DOHH2 (cell line): ENCODE data around the gene DOK3.
A peak's percentile ranks its signal among the peaks of the same experiment; 100 is the strongest.

ENCODE experiments used
- H3F3A ChIP-seq: fragments of 200-600 bp; sonication (generic), shearing (Covaris generic); 2 replicates; pipeline ENCODE4 v1.6.0; 2016; ENCODE audit warnings: antibody characterized with exemption, mild to moderate bottlenecking; ENCODE audit not compliant: control insufficient read depth, insufficient read depth
- H3K27ac ChIP-seq: fragments of 200-600 bp; sonication (generic); 2 replicates; pipeline ENCODE4 v1.5.1; 2014; ENCODE audit warnings: low read depth, mild to moderate bottlenecking, low read length, moderate library complexity
- H3K27me3 ChIP-seq: fragments of 200-600 bp; sonication (generic); 2 replicates; pipeline ENCODE4 v1.6.1; 2014; ENCODE audit warnings: mild to moderate bottlenecking, low read length, mixed read lengths; ENCODE audit not compliant: control insufficient read depth
- H3K36me3 ChIP-seq: fragments of 200-600 bp; sonication (generic); 2 replicates; pipeline ENCODE4 v1.6.1; 2014; ENCODE audit warnings: mild to moderate bottlenecking, low read length, moderate library complexity, mixed read lengths; ENCODE audit not compliant: control insufficient read depth
- H3K4me1 ChIP-seq: fragments of 200-600 bp; sonication (generic); 2 replicates; pipeline ENCODE4 v1.6.1; 2014; ENCODE audit warnings: mild to moderate bottlenecking, low read length, mixed read lengths; ENCODE audit not compliant: control insufficient read depth
- H3K4me2 ChIP-seq: fragments of 200-600 bp; sonication (generic); 2 replicates; pipeline ENCODE4 v1.6.0; 2014; ENCODE audit warnings: mild to moderate bottlenecking, low read length, moderate library complexity
- H3K4me3 ChIP-seq: fragments of 200-600 bp; sonication (generic); 2 replicates; pipeline ENCODE4 v1.5.1; 2014; ENCODE audit warnings: mild to moderate bottlenecking, low read length, mixed read lengths
- H3K79me2 ChIP-seq: fragments of 200-600 bp; sonication (generic); 2 replicates; pipeline ENCODE4 v1.6.1; 2014; ENCODE audit warnings: mild to moderate bottlenecking, low read length, mixed read lengths; ENCODE audit not compliant: control insufficient read depth
- H3K9me2 ChIP-seq: fragments of 200-600 bp; sonication (generic); replicated peaks from 2 replicates; pipeline ENCODE4 v1.6.1; 2014; ENCODE audit warnings: mild to moderate bottlenecking, low read length, mixed read lengths; ENCODE audit not compliant: control insufficient read depth
- H3K9me3 ChIP-seq: fragments of 200-600 bp; sonication (generic); 2 replicates; pipeline ENCODE4 v1.6.1; 2014; ENCODE audit warnings: antibody characterized with exemption, low read length, mixed read lengths; ENCODE audit not compliant: control insufficient read depth, insufficient read depth
- H4K20me1 ChIP-seq: fragments of 200-600 bp; sonication (generic); 2 replicates; pipeline ENCODE4 v1.6.0; 2014; ENCODE audit warnings: low read depth, mild to moderate bottlenecking, antibody characterized with exemption, low read length, moderate library complexity; ENCODE audit not compliant: control insufficient read depth, insufficient read depth
- EZH2phosphoT487 ChIP-seq: fragments of 200-600 bp; sonication (generic); IDR thresholded peaks from 2 replicates; pipeline ENCODE4 v1.6.1; 2017; ENCODE audit warnings: borderline replicate concordance, mild to moderate bottlenecking, antibody characterized with exemption, low read length, moderate library complexity, mixed read lengths
- TF ChIP-seq, protein P1 (sequence below): fragments of 200-600 bp; sonication (generic); IDR thresholded peaks from one replicate; pipeline ENCODE4 v1.5.1; 2014; ENCODE audit warnings: antibody characterized with exemption, mild to moderate bottlenecking, low read depth, low read length; ENCODE audit not compliant: poor library complexity, severe bottlenecking

DOK3 gene

DNA sequence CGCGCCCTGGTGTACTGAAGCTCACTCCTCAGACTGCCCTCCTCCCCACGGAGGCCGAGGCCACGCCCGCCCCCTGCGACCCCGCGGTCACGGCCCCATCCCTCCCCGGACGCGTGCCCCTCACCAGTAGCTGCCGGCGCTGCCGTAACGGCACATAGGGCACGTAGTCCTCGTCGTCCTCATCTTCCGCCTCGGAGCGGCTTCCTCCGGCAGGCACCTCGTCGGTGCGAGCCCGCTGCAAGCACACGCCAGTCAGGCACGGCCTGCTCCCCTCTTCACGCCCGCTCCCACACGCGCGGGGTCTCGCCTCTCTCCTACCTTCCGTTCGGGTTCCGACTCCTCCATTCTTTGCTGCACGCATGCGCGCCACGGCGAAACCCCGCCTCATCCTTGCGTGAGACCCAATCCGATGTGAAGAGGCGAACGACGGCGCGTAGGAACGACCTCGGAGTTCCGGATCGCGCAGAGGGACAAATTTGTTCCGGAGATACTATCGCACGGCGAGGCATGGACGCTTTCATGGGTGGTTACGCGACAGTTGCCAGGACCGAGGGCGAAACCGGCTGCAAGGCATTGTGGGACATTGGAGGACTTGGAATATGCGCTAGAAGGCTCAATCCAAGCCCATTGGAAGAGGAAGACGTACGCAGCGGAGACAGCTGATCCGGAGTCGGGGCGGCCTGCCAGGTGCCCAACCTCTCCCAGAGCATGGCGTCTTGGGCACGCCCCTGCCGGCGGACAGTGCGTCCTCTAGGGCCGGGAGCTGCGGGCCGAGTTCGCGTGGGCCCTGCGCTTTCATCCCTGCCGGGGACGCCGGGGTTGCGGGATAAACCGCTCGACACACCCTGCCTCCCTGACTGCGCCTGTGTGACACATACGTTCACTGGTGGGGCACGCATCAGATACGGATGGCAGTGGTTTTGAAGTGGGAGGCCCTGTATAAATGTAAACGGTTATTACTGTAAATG is 7.3 kb upstream of the DOK3 start, which contains the start of gene DDX41:
TSS of gene DDX41 (minus strand) at position 361 of the 968 bp plus-strand sequence. CDS start at position 345, 16 bp downstream.
- H3K4me1 ChIP-seq, result peaks cover 53% of the 10 kb centered on the region
- H3K9me2 ChIP-seq, result no peaks in the 10 kb centered on the region
- H3K27ac ChIP-seq, result peak within 1 kb of the TSS; percentile 54
- no peaks in the 10 kb centered on the region for H3K27me3 ChIP-seq
- 0 out of 2 replicates have a peak, but pooled peaks cover 3% of the 10 kb centered on the region for H3F3A ChIP-seq
- no peak for TF ChIP-seq EZH2phosphoT487
- TF ChIP-seq, protein P1, sequence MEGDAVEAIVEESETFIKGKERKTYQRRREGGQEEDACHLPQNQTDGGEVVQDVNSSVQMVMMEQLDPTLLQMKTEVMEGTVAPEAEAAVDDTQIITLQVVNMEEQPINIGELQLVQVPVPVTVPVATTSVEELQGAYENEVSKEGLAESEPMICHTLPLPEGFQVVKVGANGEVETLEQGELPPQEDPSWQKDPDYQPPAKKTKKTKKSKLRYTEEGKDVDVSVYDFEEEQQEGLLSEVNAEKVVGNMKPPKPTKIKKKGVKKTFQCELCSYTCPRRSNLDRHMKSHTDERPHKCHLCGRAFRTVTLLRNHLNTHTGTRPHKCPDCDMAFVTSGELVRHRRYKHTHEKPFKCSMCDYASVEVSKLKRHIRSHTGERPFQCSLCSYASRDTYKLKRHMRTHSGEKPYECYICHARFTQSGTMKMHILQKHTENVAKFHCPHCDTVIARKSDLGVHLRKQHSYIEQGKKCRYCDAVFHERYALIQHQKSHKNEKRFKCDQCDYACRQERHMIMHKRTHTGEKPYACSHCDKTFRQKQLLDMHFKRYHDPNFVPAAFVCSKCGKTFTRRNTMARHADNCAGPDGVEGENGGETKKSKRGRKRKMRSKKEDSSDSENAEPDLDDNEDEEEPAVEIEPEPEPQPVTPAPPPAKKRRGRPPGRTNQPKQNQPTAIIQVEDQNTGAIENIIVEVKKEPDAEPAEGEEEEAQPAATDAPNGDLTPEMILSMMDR, result no peak
- peak within 1 kb of the TSS; percentile 87 for H3K4me3 ChIP-seq
- peaks cover 79% of the 10 kb centered on the region for H3K36me3 ChIP-seq
- H4K20me1 ChIP-seq, result peaks cover 6% of the 10 kb centered on the region; the same call in 1 of the 2 replicates
- H3K79me2 ChIP-seq, result peaks cover 63% of the 10 kb centered on the region
- no peaks in the 10 kb centered on the region for H3K9me3 ChIP-seq
- peak within 1 kb of the TSS; percentile 99 for H3K4me2 ChIP-seq

DNA sequence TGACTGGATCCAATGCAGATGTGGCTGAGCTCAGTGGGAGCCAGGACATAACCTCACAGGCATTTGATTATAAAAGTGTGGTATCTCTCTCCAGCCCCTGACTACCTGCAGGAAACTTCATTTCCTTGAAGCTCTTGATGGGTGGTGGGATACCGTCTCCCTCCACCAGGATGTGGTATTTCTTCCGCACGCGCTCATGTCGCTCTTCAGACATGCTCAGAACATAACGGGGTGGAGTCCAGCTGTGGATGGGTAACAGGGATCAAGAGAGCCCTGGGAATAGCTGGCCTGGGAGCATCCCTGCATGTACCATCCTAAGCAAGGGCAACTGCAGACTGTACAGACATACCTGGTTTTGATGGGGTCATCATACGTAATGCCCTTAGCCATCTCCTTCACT is 6.0 kb upstream of the DOK3 start:
- peaks cover 53% of the 10 kb centered on the region for H3K4me1 ChIP-seq
- no peaks in the 10 kb centered on the region for H3K27me3 ChIP-seq
- peaks cover 6% of the 10 kb centered on the region; the same call in 1 of the 2 replicates for H4K20me1 ChIP-seq
- H3K4me2 ChIP-seq, result peak overlapping the region; percentile 99
- H3K9me2 ChIP-seq, result no peaks in the 10 kb centered on the region
- H3K36me3 ChIP-seq, result peaks cover 79% of the 10 kb centered on the region
- 0 out of 2 replicates have a peak overlapping the region, but pooled peaks have one; percentile 54 for H3K27ac ChIP-seq
- H3F3A ChIP-seq, result peaks cover 12% of the 10 kb centered on the region
- peaks cover 56% of the 10 kb centered on the region for H3K79me2 ChIP-seq
- TF ChIP-seq, protein P1, result no peak
- TF ChIP-seq EZH2phosphoT487, result no peak
- peak overlapping the region; percentile 87 for H3K4me3 ChIP-seq
- H3K9me3 ChIP-seq, result no peaks in the 10 kb centered on the region

DNA sequence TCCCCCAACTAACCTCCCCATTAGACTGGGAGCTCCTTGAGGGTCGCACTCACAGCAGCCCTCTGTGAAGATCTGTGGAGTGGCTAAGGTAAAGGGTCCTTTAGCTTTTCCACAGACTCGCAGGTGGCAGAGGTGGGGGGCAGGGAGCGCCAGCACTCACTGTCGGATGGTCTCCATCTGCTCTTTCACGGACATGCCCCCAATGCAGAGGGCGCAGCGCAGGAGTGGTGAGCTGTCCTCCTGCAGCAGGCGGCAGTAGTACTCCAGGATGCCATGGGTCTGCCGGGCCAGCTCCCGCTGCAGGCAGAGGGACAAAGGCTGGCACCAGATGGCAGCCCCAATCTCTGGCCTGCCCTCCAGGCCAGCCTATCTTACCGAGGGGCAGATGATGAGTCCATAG is 4.9 kb upstream of the DOK3 start:
- TF ChIP-seq, protein P1, result no peak
- no peak for TF ChIP-seq EZH2phosphoT487
- Histone ChIP-seq H3K36me3 (peaks cover 78% of the 10 kb centered on the region), H4K20me1 (peaks cover 5% of the 10 kb centered on the region; the same call in 1 of the 2 replicates), H3K4me3 (no peak overlapping the region), H3K4me1 (peaks cover 52% of the 10 kb centered on the region), H3K27me3 (no peaks in the 10 kb centered on the region), H3K9me2 (no peaks in the 10 kb centered on the region), H3F3A (peaks cover 16% of the 10 kb centered on the region), H3K27ac (no peak overlapping the region), H3K4me2 (peak overlapping the region; percentile 99), H3K79me2 (peaks cover 53% of the 10 kb centered on the region), H3K9me3 (no peaks in the 10 kb centered on the region)
